ENCODE results near the gene PTPRCAP.

DNA sequence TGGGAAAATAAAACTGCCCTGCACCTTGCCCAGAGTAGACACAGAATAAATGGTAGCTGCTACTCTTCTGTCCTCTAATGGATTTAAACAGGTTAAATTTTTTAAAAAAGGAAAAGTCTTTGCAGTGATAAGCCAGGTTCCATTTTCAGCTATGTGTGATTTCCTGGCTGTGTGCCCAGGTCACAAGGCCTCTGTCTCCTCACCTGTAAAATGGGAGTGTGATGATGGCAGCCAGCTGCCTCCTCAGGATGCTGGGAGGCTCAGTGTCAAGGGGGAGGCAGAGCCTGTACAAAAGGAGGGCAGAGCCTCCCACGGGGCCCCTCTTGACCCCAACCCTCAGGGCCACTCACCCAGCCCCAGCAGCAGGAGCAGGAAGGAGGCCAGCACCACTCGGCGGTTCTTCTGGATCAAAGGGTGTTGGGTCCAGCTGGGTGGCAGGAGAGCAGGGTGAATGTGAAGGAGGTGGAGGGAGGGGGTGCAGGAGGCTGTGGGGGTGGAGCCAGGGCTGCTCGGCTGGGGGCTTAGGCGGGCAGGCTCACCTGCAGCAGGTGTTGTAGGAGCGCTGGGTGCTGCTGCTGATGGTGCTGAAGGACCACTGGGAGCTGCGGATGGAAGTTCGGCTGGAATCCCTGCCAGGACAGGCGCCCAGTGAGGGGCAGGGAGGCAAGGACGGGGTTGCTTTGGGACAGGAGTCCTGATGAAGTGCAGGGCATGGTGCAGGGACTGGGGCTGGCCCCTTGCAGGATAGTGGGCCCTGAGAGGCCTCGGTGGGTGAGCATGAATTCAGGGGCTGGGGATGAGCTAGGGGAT lies 29.7 kb upstream of the PTPRCAP start:
- TF ChIP-seq GABPA (IDR thresholded peaks at IDR 0.05; ENCODE audit: low read depth) (no peak), SPI1 (IDR thresholded peaks at IDR 0.05; ENCODE audit: borderline replicate concordance, low read depth) (no peak), POLR2AphosphoS5 (IDR thresholded peaks at IDR 0.05; ENCODE audit: low read depth) (no peak)
- TF ChIP-seq, protein P1, sequence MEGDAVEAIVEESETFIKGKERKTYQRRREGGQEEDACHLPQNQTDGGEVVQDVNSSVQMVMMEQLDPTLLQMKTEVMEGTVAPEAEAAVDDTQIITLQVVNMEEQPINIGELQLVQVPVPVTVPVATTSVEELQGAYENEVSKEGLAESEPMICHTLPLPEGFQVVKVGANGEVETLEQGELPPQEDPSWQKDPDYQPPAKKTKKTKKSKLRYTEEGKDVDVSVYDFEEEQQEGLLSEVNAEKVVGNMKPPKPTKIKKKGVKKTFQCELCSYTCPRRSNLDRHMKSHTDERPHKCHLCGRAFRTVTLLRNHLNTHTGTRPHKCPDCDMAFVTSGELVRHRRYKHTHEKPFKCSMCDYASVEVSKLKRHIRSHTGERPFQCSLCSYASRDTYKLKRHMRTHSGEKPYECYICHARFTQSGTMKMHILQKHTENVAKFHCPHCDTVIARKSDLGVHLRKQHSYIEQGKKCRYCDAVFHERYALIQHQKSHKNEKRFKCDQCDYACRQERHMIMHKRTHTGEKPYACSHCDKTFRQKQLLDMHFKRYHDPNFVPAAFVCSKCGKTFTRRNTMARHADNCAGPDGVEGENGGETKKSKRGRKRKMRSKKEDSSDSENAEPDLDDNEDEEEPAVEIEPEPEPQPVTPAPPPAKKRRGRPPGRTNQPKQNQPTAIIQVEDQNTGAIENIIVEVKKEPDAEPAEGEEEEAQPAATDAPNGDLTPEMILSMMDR (IDR thresholded peaks at IDR 0.05; ENCODE audit: insufficient read depth, low read length) = no peak
- TF ChIP-seq, protein P2, sequence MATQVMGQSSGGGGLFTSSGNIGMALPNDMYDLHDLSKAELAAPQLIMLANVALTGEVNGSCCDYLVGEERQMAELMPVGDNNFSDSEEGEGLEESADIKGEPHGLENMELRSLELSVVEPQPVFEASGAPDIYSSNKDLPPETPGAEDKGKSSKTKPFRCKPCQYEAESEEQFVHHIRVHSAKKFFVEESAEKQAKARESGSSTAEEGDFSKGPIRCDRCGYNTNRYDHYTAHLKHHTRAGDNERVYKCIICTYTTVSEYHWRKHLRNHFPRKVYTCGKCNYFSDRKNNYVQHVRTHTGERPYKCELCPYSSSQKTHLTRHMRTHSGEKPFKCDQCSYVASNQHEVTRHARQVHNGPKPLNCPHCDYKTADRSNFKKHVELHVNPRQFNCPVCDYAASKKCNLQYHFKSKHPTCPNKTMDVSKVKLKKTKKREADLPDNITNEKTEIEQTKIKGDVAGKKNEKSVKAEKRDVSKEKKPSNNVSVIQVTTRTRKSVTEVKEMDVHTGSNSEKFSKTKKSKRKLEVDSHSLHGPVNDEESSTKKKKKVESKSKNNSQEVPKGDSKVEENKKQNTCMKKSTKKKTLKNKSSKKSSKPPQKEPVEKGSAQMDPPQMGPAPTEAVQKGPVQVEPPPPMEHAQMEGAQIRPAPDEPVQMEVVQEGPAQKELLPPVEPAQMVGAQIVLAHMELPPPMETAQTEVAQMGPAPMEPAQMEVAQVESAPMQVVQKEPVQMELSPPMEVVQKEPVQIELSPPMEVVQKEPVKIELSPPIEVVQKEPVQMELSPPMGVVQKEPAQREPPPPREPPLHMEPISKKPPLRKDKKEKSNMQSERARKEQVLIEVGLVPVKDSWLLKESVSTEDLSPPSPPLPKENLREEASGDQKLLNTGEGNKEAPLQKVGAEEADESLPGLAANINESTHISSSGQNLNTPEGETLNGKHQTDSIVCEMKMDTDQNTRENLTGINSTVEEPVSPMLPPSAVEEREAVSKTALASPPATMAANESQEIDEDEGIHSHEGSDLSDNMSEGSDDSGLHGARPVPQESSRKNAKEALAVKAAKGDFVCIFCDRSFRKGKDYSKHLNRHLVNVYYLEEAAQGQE (IDR thresholded peaks at IDR 0.05; ENCODE audit: insufficient replicate concordance, low read depth) = no peak

Measured in HL-60 (cell line).